SK-N-SH treated with all-trans-retinoic acid at 6 μM for 48 hours (cell line): ENCODE results near the gene IYD.

Source experiments
- SNAI2 ChIP-seq: fragments of 250-450 bp; sonication (Bioruptor Pico); IDR thresholded peaks from 2 replicates; pipeline ENCODE4 v1.5.0; 2020; ENCODE audit warnings: mild to moderate bottlenecking, moderate library complexity
- ZFP3 ChIP-seq: fragments of 250-450 bp; sonication (Bioruptor Pico); IDR thresholded peaks from 2 replicates; pipeline ENCODE4 v1.5.0; 2020; ENCODE audit warnings: mild to moderate bottlenecking, moderate library complexity
- ZNF565 ChIP-seq: fragments of 450-650 bp; formaldehyde crosslinking; conservative IDR thresholded peaks from 2 replicates; pipeline ENCODE4 v1.5.0; 2020; ENCODE audit warnings: low read depth, mild to moderate bottlenecking, moderate library complexity
- TF ChIP-seq, protein P1 (sequence below): fragments of 250-450 bp; sonication (Bioruptor Pico); IDR thresholded peaks from 2 replicates; pipeline ENCODE4 v1.8.0; 2020; ENCODE audit warnings: mild to moderate bottlenecking, moderate library complexity, borderline replicate concordance

DNA sequence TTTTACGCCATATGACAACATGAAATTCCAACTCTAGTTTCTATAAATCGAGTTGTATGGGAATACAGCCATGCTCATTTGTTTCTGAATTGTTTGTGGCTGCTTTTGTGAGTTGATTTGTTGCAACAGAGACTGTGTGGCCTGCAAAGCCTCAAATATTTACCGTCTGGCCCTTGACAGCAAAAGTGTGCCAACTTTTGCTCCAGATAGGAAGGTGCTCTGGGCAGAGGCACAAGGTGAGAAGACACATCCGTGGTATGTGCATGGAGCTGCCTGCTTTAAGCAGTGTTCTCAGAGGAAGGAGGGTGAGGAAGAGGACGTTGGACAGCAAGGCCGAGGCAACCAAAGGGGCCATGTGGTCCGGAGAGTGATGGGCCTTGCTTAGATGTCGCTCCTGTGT is 57.4 kb downstream of the IYD start:
- TF ChIP-seq ZFP3 (CRISPR knock-in tag): no peak
- TF ChIP-seq SNAI2 (CRISPR knock-in tag): no peak
- TF ChIP-seq, protein P1, sequence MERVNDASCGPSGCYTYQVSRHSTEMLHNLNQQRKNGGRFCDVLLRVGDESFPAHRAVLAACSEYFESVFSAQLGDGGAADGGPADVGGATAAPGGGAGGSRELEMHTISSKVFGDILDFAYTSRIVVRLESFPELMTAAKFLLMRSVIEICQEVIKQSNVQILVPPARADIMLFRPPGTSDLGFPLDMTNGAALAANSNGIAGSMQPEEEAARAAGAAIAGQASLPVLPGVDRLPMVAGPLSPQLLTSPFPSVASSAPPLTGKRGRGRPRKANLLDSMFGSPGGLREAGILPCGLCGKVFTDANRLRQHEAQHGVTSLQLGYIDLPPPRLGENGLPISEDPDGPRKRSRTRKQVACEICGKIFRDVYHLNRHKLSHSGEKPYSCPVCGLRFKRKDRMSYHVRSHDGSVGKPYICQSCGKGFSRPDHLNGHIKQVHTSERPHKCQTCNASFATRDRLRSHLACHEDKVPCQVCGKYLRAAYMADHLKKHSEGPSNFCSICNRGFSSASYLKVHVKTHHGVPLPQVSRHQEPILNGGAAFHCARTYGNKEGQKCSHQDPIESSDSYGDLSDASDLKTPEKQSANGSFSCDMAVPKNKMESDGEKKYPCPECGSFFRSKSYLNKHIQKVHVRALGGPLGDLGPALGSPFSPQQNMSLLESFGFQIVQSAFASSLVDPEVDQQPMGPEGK: no peak
- TF ChIP-seq ZNF565 (CRISPR knock-in tag): no peak
